ENCODE data around the gene TMEM238.

TMEM238 gene

DNA sequence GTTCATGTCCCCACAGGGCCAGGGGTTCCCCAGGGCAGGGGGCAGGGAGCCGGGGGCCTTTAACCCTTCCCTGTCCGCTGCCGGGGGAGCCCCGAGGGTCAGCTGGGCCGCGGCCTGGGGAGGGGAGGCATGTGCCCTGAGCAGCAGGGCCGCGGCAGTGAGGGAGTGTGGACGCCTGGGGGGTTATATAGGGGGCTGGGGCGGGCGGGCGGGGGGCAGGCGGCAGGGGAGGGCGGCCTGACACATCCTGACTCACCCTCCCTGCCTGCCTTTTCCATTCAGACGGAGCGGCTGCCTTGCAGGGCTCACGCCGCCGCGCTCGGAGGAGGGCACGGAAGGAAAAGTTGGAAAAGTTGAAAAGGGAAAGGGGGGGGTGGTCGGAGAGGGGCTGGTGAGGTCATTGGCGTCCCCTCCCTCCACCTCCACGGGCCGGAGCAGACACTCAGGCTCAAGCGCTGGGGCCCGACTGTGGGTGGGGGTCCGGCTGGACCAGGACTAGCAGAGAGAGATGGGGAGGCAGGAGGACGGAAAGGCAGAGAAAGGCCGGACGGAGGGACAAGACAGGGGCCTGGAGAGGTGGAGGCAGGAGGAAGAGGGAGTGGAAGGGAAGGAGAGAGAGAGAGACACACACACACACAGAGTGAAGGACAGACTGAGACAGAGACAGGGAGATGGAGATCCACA lies 13.6 kb downstream of the TMEM238 start, which contains the start of gene IL11:
Gene IL11 (minus strand): TSS at position 159 of the 684 bp plus-strand sequence. CDS start 153 bp downstream, at position 6.
- Histone ChIP-seq H3K27ac (replicated peaks) (no peak within 1 kb of the TSS), H3K27me3 (ENCODE audit: insufficient read depth, poor library complexity, severe bottlenecking) (peaks cover 43% of the 10 kb centered on the region), H3K4me3 (replicated peaks; ENCODE audit: insufficient read depth, low read length) (no peak within 1 kb of the TSS)
- no peak for TF ChIP-seq SPI1 (IDR thresholded peaks at IDR 0.05; ENCODE audit: borderline replicate concordance, low read depth)
- no peak for TF ChIP-seq POLR2AphosphoS5 (IDR thresholded peaks at IDR 0.05; ENCODE audit: low read depth)
- TF ChIP-seq, protein P1, sequence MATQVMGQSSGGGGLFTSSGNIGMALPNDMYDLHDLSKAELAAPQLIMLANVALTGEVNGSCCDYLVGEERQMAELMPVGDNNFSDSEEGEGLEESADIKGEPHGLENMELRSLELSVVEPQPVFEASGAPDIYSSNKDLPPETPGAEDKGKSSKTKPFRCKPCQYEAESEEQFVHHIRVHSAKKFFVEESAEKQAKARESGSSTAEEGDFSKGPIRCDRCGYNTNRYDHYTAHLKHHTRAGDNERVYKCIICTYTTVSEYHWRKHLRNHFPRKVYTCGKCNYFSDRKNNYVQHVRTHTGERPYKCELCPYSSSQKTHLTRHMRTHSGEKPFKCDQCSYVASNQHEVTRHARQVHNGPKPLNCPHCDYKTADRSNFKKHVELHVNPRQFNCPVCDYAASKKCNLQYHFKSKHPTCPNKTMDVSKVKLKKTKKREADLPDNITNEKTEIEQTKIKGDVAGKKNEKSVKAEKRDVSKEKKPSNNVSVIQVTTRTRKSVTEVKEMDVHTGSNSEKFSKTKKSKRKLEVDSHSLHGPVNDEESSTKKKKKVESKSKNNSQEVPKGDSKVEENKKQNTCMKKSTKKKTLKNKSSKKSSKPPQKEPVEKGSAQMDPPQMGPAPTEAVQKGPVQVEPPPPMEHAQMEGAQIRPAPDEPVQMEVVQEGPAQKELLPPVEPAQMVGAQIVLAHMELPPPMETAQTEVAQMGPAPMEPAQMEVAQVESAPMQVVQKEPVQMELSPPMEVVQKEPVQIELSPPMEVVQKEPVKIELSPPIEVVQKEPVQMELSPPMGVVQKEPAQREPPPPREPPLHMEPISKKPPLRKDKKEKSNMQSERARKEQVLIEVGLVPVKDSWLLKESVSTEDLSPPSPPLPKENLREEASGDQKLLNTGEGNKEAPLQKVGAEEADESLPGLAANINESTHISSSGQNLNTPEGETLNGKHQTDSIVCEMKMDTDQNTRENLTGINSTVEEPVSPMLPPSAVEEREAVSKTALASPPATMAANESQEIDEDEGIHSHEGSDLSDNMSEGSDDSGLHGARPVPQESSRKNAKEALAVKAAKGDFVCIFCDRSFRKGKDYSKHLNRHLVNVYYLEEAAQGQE (IDR thresholded peaks at IDR 0.05; ENCODE audit: insufficient replicate concordance, low read depth) = no peak
- TF ChIP-seq GABPA (IDR thresholded peaks at IDR 0.05; ENCODE audit: low read depth) = no peak
- TF ChIP-seq, protein P2, sequence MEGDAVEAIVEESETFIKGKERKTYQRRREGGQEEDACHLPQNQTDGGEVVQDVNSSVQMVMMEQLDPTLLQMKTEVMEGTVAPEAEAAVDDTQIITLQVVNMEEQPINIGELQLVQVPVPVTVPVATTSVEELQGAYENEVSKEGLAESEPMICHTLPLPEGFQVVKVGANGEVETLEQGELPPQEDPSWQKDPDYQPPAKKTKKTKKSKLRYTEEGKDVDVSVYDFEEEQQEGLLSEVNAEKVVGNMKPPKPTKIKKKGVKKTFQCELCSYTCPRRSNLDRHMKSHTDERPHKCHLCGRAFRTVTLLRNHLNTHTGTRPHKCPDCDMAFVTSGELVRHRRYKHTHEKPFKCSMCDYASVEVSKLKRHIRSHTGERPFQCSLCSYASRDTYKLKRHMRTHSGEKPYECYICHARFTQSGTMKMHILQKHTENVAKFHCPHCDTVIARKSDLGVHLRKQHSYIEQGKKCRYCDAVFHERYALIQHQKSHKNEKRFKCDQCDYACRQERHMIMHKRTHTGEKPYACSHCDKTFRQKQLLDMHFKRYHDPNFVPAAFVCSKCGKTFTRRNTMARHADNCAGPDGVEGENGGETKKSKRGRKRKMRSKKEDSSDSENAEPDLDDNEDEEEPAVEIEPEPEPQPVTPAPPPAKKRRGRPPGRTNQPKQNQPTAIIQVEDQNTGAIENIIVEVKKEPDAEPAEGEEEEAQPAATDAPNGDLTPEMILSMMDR (IDR thresholded peaks at IDR 0.05; ENCODE audit: insufficient read depth, low read length) = no peak
- DNase-seq (ENCODE audit: low read depth in 1 of 2, low spot score in 1 of 2) = no peak

DNA sequence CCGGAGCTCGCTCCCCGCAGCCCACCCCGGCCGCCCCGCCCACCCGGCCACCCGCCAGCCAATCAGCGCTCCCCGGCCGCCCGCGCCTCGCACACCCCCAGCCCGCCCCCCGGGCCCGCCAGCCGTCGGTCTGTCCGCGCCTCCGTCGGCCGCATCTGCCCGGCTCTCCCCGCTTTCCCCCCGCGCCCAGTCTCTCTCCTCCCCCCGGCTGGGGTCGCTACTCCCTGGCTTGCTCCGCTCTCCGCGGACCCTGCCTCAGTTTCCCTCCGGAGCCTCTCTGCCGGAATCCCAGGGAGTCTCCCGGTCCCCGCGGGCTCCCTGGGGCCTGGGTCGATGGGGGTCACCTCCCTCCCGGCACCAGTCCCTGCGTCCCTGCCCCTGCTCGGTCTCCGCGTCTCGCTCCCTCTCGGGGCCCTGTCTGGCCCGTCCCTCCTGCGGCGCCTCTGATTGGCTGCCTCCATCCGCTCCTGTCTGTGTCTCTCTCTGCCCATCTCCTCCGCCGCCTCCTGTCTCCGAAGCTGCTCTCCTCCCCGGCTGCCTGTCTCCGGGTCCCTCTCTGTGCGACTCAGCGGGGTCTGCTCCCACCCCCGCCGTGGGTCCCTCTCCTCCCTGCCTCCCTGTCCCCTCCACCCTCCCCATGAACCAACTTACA lies 14.3 kb downstream of the TMEM238 start:
- DNase-seq (ENCODE audit: low read depth in 1 of 2, low spot score in 1 of 2) = no peak
- TF ChIP-seq, protein P1 (IDR thresholded peaks at IDR 0.05; ENCODE audit: insufficient replicate concordance, low read depth) = no peak
- TF ChIP-seq, protein P2 (IDR thresholded peaks at IDR 0.05; ENCODE audit: insufficient read depth, low read length) = no peak
- TF ChIP-seq POLR2AphosphoS5 (IDR thresholded peaks at IDR 0.05; ENCODE audit: low read depth) (no peak), GABPA (IDR thresholded peaks at IDR 0.05; ENCODE audit: low read depth) (no peak), SPI1 (IDR thresholded peaks at IDR 0.05; ENCODE audit: borderline replicate concordance, low read depth) (no peak)
- Histone ChIP-seq H3K4me3 (replicated peaks; ENCODE audit: insufficient read depth, low read length) (no peak overlapping the region), H3K27ac (replicated peaks) (no peak overlapping the region), H3K27me3 (ENCODE audit: insufficient read depth, poor library complexity, severe bottlenecking) (peaks cover 43% of the 10 kb centered on the region)

DNA sequence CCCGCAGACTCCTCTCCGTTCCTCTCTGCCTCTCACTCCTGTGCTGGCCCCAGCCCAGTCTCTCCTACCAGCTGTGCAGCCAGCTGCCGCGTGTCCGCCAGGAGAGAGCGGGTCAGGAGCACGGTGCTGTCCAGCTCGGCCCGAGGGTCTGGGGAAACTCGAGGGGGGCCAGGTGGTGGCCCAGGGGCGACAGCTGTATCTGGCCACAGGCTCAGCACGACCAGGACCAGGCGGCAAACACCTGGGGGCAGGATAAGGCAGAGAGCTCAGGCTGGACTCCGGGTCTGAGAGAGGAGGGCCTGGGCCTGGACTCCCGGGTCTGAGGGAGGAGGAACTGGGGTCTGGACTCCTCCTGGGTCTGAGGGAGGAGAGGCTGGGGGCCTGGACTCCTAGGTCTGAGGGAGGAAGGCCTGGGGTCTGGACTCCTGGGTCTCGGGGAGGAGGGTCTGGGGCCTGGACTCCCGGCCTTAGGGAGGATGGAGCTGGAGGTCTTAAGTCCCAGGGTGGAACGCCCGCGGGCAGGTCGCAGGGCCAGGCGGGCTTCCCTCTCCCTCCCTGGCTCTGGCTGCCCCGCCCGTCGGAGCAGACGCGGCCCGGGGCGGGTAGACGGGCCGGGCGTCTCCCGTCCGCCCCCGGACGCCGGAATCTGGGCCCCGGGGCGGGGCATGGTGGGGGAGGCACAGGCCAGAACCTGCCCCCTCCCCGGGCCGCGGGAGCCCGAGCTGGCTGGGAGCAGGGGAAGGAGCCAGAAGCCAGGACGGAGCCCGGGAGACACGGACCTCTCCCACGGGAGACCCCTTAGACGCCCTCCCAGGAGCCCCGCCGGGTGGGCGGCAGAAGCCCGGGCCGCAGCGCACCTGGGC lies 15.2 kb downstream of the TMEM238 start:
- no peak for DNase-seq (ENCODE audit: low read depth in 1 of 2, low spot score in 1 of 2)
- Histone ChIP-seq H3K27me3 (ENCODE audit: insufficient read depth, poor library complexity, severe bottlenecking) (peaks cover 43% of the 10 kb centered on the region), H3K27ac (replicated peaks) (no peak overlapping the region)

More for the DNA sequence above, 15.2 kb downstream of the TMEM238 start:
- no peak overlapping the region for H3K4me3 ChIP-seq (replicated peaks; ENCODE audit: insufficient read depth, low read length)
- TF ChIP-seq, protein P1 (IDR thresholded peaks at IDR 0.05; ENCODE audit: insufficient replicate concordance, low read depth) = no peak
- no peak for TF ChIP-seq POLR2AphosphoS5 (IDR thresholded peaks at IDR 0.05; ENCODE audit: low read depth)
- TF ChIP-seq, protein P2 (IDR thresholded peaks at IDR 0.05; ENCODE audit: insufficient read depth, low read length) = no peak
- no peak for TF ChIP-seq SPI1 (IDR thresholded peaks at IDR 0.05; ENCODE audit: borderline replicate concordance, low read depth)
- no peak for TF ChIP-seq GABPA (IDR thresholded peaks at IDR 0.05; ENCODE audit: low read depth)
